OCI-LY7 (cell line): Measurements from ENCODE around the gene FAM78B.

Experiments used
- CTCF ChIP-seq: fragments of 200-600 bp; sonication (generic); conservative IDR thresholded peaks from 2 replicates; pipeline ENCODE4 v1.5.1; 2014; ENCODE audit warnings: mild to moderate bottlenecking, antibody characterized with exemption, low read length, moderate library complexity, mixed read lengths
- EZH2phosphoT487 ChIP-seq: fragments of 200-600 bp; sonication (generic); IDR thresholded peaks from 2 replicates; pipeline ENCODE4 v1.6.1; 2018; ENCODE audit warnings: low read depth, borderline replicate concordance, mild to moderate bottlenecking, mixed run types, antibody characterized with exemption, low read length, moderate library complexity, mixed read lengths

- TF ChIP-seq CTCF (no peak), EZH2phosphoT487 (no peak)
Observed at GRCh38 chr1:166172106-166172505, 5.3 kb upstream of the FAM78B start.
